Uterus (tissue), 4 donors: ENCODE data around the gene RNF166. TPM values are rescaled to one million over a fixed set of nuclear protein-coding genes. Genes with fewer than 3 reads are reported as not detected.

Source experiments
- DNase-seq, 2 donors: peaks; one replicate each; pipeline ENCODE4 v3.0.0-alpha.2; 2019 to 2020
- H3K27ac ChIP-seq, 2 donors: fragments of 200-600 bp; sonication (generic); 1 replicate in 1 of 2; 2 replicates in 1 of 2; pipeline ENCODE4 v1.5.1; 2016 to 2018
- H3K27me3 ChIP-seq, 2 donors: fragments of 200-600 bp; sonication (generic); one replicate each; pipeline ENCODE4 v1.5.1; 2018 to 2019; ENCODE audit warnings: control low read depth in 1 of 2
- H3K36me3 ChIP-seq, 2 donors: fragments of 200-600 bp; sonication (generic); one replicate each; pipeline ENCODE4 v1.5.1; 2019; ENCODE audit warnings: control low read depth in 1 of 2
- H3K4me1 ChIP-seq, 2 donors: fragments of 200-600 bp; sonication (generic); one replicate each; pipeline ENCODE4 v1.5.1; 2018 to 2019; ENCODE audit warnings: control low read depth in 1 of 2
- H3K4me3 ChIP-seq, 2 donors: fragments of 200-600 bp; sonication (generic); 1 replicate in 1 of 2; 2 replicates in 1 of 2; pipeline ENCODE4 v1.5.1; 2018 to 2019; ENCODE audit warnings: mild to moderate bottlenecking in 1 of 2
- H3K9me3 ChIP-seq, 2 donors: fragments of 200-600 bp; sonication (generic); one replicate each; pipeline ENCODE4 v1.5.1; 2019; ENCODE audit warnings: control low read depth in 1 of 2
- CTCF ChIP-seq, 4 experiments: fragments of 200-600 bp in 2 of 4; fragments of 450-650 bp in 2 of 4; sonication (generic) in 2 of 4; IDR thresholded peaks; one replicate each; pipeline ENCODE4 v1.5.1; 2016 to 2019; ENCODE audit warnings: antibody characterized with exemption in 4 of 4, mild to moderate bottlenecking in 2 of 4, moderate library complexity in 1 of 4
- POLR2A ChIP-seq, 2 donors: fragments of 450-650 bp; IDR thresholded peaks; one replicate each; pipeline ENCODE4 v1.6.1; 2016; ENCODE audit warnings: antibody characterized with exemption in 2 of 2, mild to moderate bottlenecking in 1 of 2, moderate library complexity in 1 of 2
- intact Hi-C: fragments of 100-400 bp; cut with DNase I; formaldehyde crosslinking; loops from one replicate; pipeline ENCODE4 v1.15.1; 2023; ENCODE audit warnings: low total_unique reads
- total RNA-seq, 4 donors: library from RNA; depleted of rRNA in 3 of 4; stranded (reverse); fragments of >200 nt in 3 of 4; gene quantifications; one replicate each; pipeline versions ENCODE4 v1.1.0 to v1.2.4, GENCODE V29; 2014 to 2023
- donor health status: DM: yes; HTN: yes; CAD: no.

RNF166 gene
- total RNA-seq, 4 donors from 2014 or later = 14.2 to 33.2 (median 20.0) TPM

GRCh38 chr16:88741368-88741767 is 35.2 kb upstream of the RNF166 start:
- intact Hi-C loops = loop anchor here (5.0 kb wide), 1 partner anchor 46 kb away; the partner anchor contains the start of gene PIEZO1
- H3K36me3 ChIP-seq = no peaks in the 10 kb centered on the region

GRCh38 chr16:88740727-88741055 is 34.5 kb upstream of the RNF166 start:
- Histone ChIP-seq H3K27ac (no peak overlapping the region), H3K27me3 (no peaks in the 10 kb centered on the region), H3K9me3 (no peaks in the 10 kb centered on the region), H3K36me3 (no peaks in the 10 kb centered on the region), H3K4me3 (no peak overlapping the region), H3K4me1 (peaks cover 6 to 17% of the 10 kb centered on the region in 2 donors)
- no peak for DNase-seq
- intact Hi-C loops = loop anchor here (5.0 kb wide), 1 partner anchor 47 kb away; the partner anchor contains the start of gene PIEZO1
- TF ChIP-seq POLR2A (IDR thresholded peaks at IDR 0.05) = no peak
- TF ChIP-seq CTCF (IDR thresholded peaks at IDR 0.05) = no peak

More at GRCh38 chr16:88741368-88741767, 35.2 kb upstream of the RNF166 start:
- Histone ChIP-seq H3K27me3 (no peaks in the 10 kb centered on the region), H3K4me3 (no peak overlapping the region), H3K9me3 (no peaks in the 10 kb centered on the region), H3K4me1 (peaks cover 6 to 17% of the 10 kb centered on the region in 2 donors), H3K27ac (no peak overlapping the region)
- no peak for DNase-seq
- no peak for TF ChIP-seq POLR2A (IDR thresholded peaks at IDR 0.05)
- no peak for TF ChIP-seq CTCF (IDR thresholded peaks at IDR 0.05)

GRCh38 chr16:88739977-88740726 is 33.9 kb upstream of the RNF166 start:
- TF ChIP-seq POLR2A (IDR thresholded peaks at IDR 0.05) (no peak), CTCF (IDR thresholded peaks at IDR 0.05) (no peak)
- H3K36me3 ChIP-seq = no peaks in the 10 kb centered on the region
- H3K27ac ChIP-seq = no peak overlapping the region
- H3K4me1 ChIP-seq = peaks cover 6 to 17% of the 10 kb centered on the region in 2 donors
- H3K9me3 ChIP-seq = no peaks in the 10 kb centered on the region
- no peak for DNase-seq
- intact Hi-C loops = loop anchor here (5.0 kb wide), 1 partner anchor 47 kb away; the partner anchor contains the start of gene PIEZO1
- no peak overlapping the region for H3K4me3 ChIP-seq
- H3K27me3 ChIP-seq = no peaks in the 10 kb centered on the region

- H3K9me3 ChIP-seq = no peaks in the 10 kb centered on the region
- intact Hi-C loops = no loop called here
- DNase-seq = no peak
- peaks cover 4 to 9% of the 10 kb centered on the region in 2 donors for H3K4me1 ChIP-seq
- no peaks in the 10 kb centered on the region for H3K36me3 ChIP-seq
- TF ChIP-seq CTCF (IDR thresholded peaks at IDR 0.05) = no peak
- no peak for TF ChIP-seq POLR2A (IDR thresholded peaks at IDR 0.05)
- H3K27me3 ChIP-seq = no peaks in the 10 kb centered on the region
- no peak overlapping the region for H3K27ac ChIP-seq
- no peak overlapping the region for H3K4me3 ChIP-seq
Observed at GRCh38 chr16:88739139-88739976, 33.1 kb upstream of the RNF166 start.
